ENCODE data around the gene GATAD2B. TPM values are rescaled to one million over a fixed set of nuclear protein-coding genes. Genes with fewer than 3 reads are reported as not detected.

Gene GATAD2B
- total RNA-seq, 1 experiment from 2014 or later = 46.9 TPM

DNA sequence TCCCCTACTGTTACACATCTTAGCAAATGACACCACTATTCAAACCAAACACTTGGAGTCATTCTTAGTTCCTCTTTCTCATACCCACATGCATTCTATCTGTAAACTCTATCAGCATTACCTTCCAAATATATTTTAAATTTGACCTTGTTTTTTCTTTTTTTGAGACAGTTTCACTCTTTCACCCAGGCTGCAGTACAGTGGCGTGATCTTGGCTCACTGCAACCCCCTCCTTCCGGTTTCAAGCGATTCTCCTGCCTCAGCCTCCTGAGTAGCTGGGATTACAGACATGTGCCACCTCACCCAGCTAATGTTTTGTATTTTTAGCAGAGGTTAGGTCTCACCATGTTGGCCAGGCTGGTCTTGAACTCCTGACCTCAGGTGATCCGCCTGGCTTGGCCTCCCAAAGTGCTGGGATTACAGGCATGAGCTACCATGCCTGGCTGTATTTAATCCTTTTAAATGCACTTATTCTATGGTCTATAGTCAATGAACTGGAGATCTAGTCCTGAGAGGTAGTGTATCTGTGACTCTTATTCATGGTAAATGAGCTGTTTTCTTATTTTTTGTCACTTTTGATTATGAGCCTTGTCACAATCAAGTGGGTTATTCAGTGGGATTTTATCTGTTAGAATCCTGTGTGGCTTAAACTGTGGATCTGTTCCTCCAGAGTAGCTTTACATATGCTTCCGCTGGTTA, 73.1 kb downstream of the GATAD2B start (continued):
- TF ChIP-seq, protein P1, sequence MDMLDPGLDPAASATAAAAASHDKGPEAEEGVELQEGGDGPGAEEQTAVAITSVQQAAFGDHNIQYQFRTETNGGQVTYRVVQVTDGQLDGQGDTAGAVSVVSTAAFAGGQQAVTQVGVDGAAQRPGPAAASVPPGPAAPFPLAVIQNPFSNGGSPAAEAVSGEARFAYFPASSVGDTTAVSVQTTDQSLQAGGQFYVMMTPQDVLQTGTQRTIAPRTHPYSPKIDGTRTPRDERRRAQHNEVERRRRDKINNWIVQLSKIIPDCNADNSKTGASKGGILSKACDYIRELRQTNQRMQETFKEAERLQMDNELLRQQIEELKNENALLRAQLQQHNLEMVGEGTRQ (CRISPR knock-in tag; IDR thresholded peaks at IDR 0.05) = no peak
- TF ChIP-seq, protein P2, sequence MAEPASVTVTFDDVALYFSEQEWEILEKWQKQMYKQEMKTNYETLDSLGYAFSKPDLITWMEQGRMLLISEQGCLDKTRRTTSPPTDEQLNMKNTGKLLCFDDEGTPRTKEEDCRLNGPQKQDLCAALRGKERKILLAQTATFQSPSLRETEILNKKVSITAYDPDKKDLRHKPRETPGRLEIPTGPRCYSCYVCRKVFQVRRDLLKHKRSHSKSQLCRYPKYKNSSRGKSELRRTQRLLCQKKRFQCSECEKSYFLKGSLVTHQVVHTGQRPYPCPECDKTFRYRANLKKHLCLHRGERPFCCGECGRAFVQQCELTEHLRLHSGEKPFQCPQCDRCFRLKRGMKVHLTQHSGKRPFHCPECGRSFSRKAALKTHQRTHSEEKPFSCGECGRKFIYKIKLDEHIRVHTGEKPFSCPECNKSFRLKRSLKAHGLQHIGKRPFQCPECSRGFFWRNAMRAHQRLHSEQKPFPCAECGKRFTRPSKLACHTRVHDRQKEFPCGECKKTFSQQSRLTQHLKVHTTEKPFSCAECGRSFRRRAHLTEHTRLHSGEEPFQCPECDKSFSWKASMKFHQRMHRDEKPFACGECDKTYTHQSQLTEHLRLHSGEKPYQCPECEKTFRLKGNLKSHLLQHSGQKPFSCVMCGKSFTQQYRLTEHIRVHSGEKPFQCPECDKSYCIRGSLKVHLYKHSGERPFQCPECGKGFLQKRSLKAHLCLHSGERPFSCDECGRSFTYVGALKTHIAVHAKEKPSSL (CRISPR knock-in tag; conservative IDR thresholded peaks at IDR 0.05) = no peak
- no peak for TF ChIP-seq IRF2 (CRISPR knock-in tag; IDR thresholded peaks at IDR 0.05; ENCODE audit: borderline replicate concordance, low read depth)
- no peak for TF ChIP-seq ZBTB21 (CRISPR knock-in tag; IDR thresholded peaks at IDR 0.05; ENCODE audit: borderline replicate concordance)
- TF ChIP-seq MYBL2 (CRISPR knock-in tag; IDR thresholded peaks at IDR 0.05) = no peak
- TF ChIP-seq, protein P3, sequence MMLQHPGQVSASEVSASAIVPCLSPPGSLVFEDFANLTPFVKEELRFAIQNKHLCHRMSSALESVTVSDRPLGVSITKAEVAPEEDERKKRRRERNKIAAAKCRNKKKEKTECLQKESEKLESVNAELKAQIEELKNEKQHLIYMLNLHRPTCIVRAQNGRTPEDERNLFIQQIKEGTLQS (CRISPR knock-in tag; conservative IDR thresholded peaks at IDR 0.05) = no peak
- TF ChIP-seq KAT7 (CRISPR knock-in tag; IDR thresholded peaks at IDR 0.05; ENCODE audit: borderline replicate concordance) = no peak
- no peak for TF ChIP-seq SMAD4 (CRISPR knock-in tag; IDR thresholded peaks at IDR 0.05)

DNA sequence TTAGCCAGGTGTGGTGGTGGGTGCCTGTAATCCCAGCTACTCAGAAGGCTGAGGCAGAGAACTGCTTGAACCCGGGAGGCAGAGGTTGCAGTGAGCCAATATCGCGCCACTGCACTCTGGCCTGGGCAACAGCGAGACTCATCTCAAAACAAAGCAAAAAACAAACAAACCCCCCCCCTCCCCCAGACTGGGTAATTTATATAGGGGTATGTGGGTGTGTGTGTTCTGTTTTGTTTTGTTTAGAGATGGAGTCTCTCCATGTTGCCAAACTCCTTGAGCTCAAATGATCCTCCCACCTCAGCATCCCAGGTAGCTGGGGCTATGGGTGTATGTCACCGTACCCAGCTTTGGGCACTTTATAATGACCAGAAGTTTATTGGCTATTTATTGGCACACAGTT, 74.0 kb downstream of the GATAD2B start:
- no peak overlapping the region for H3K27ac Mint-ChIP-seq
- ATAC-seq (no peak), DNase-seq (ENCODE audit: low spot score) (no peak)
- ChIA-PET POLR2A (interaction anchor here (0.6 kb wide), 1 partner anchor 62 kb away, joined by 4 read pairs; no protein-coding TSS in a partner anchor), CTCF (interaction anchor here (1.4 kb wide), 1 partner anchor 52 kb away, joined by 5 read pairs; no protein-coding TSS in a partner anchor)
- no peaks in the 10 kb centered on the region for H3K9me3 Mint-ChIP-seq
- H3K4me1 Mint-ChIP-seq = no peaks in the 10 kb centered on the region
- TF ChIP-seq NFE2L1 (CRISPR knock-in tag; IDR thresholded peaks at IDR 0.05) = no peak
- TF ChIP-seq, protein P4, sequence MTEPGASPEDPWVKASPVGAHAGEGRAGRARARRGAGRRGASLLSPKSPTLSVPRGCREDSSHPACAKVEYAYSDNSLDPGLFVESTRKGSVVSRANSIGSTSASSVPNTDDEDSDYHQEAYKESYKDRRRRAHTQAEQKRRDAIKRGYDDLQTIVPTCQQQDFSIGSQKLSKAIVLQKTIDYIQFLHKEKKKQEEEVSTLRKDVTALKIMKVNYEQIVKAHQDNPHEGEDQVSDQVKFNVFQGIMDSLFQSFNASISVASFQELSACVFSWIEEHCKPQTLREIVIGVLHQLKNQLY (CRISPR knock-in tag; IDR thresholded peaks at IDR 0.05) = no peak
- TF ChIP-seq GTF2I (CRISPR knock-in tag; conservative IDR thresholded peaks at IDR 0.05) = no peak
- TF ChIP-seq, protein P5, sequence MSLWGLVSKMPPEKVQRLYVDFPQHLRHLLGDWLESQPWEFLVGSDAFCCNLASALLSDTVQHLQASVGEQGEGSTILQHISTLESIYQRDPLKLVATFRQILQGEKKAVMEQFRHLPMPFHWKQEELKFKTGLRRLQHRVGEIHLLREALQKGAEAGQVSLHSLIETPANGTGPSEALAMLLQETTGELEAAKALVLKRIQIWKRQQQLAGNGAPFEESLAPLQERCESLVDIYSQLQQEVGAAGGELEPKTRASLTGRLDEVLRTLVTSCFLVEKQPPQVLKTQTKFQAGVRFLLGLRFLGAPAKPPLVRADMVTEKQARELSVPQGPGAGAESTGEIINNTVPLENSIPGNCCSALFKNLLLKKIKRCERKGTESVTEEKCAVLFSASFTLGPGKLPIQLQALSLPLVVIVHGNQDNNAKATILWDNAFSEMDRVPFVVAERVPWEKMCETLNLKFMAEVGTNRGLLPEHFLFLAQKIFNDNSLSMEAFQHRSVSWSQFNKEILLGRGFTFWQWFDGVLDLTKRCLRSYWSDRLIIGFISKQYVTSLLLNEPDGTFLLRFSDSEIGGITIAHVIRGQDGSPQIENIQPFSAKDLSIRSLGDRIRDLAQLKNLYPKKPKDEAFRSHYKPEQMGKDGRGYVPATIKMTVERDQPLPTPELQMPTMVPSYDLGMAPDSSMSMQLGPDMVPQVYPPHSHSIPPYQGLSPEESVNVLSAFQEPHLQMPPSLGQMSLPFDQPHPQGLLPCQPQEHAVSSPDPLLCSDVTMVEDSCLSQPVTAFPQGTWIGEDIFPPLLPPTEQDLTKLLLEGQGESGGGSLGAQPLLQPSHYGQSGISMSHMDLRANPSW (CRISPR knock-in tag; conservative IDR thresholded peaks at IDR 0.05; ENCODE audit: low read depth) = no peak
- no peak for TF ChIP-seq ZNF219 (CRISPR knock-in tag; IDR thresholded peaks at IDR 0.05; ENCODE audit: borderline replicate concordance)
- TF ChIP-seq ZNF121 (CRISPR knock-in tag; IDR thresholded peaks at IDR 0.05) = no peak
- TF ChIP-seq FOXP1 (CRISPR knock-in tag; IDR thresholded peaks at IDR 0.05; ENCODE audit: borderline replicate concordance) = no peak
- no peak overlapping the region for H3K4me3 Mint-ChIP-seq
- H3K27me3 Mint-ChIP-seq (ENCODE audit: low read depth) = no peaks in the 10 kb centered on the region
- peaks cover 4% of the 10 kb centered on the region for H3K36me3 Mint-ChIP-seq

DNA sequence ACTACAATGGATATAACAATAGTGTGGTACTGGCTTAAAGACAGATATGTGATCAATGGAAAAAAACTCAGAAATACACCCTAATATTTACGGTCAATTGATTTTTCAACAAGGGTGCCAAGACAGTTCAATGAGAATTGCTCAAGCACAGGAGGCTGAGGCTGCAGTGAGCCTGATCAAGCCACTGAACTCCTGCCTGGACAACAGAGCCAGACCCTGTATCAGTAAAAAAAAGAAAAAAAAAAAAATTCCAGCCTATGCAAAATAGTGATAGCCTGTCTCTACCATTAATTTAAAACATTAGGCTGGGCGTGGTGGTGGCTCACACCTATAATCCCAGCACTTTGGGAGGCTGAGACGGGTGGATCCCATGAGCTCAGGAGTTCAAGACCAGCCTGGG, 77.6 kb downstream of the GATAD2B start:
- ATAC-seq (no peak), DNase-seq (ENCODE audit: low spot score) (no peak)
- Mint-ChIP-seq H3K4me3 (no peak overlapping the region), H3K9me3 (no peaks in the 10 kb centered on the region), H3K4me1 (no peaks in the 10 kb centered on the region), H3K36me3 (no peaks in the 10 kb centered on the region), H3K27me3 (ENCODE audit: low read depth) (no peaks in the 10 kb centered on the region), H3K27ac (no peak overlapping the region)
- ChIA-PET POLR2A (interaction anchor here (0.6 kb wide), 1 partner anchor 306 kb away, joined by 3 read pairs; no protein-coding TSS in a partner anchor), CTCF (no interaction called here)
- TF ChIP-seq ETV6 (CRISPR knock-in tag; IDR thresholded peaks at IDR 0.05) (no peak), ZNF396 (CRISPR knock-in tag; IDR thresholded peaks at IDR 0.05; ENCODE audit: borderline replicate concordance) (no peak), ZNF423 (CRISPR knock-in tag; IDR thresholded peaks at IDR 0.05) (no peak), NFE2L1 (CRISPR knock-in tag; IDR thresholded peaks at IDR 0.05) (no peak), GABPB1 (CRISPR knock-in tag; IDR thresholded peaks at IDR 0.05) (no peak), ZNF263 (CRISPR knock-in tag; IDR thresholded peaks at IDR 0.05; ENCODE audit: low read depth) (no peak)
- TF ChIP-seq, protein P6, sequence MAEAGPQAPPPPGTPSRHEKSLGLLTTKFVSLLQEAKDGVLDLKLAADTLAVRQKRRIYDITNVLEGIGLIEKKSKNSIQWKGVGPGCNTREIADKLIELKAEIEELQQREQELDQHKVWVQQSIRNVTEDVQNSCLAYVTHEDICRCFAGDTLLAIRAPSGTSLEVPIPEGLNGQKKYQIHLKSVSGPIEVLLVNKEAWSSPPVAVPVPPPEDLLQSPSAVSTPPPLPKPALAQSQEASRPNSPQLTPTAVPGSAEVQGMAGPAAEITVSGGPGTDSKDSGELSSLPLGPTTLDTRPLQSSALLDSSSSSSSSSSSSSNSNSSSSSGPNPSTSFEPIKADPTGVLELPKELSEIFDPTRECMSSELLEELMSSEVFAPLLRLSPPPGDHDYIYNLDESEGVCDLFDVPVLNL (CRISPR knock-in tag; IDR thresholded peaks at IDR 0.05; ENCODE audit: borderline replicate concordance, low read depth) = no peak
- TF ChIP-seq, protein P7, sequence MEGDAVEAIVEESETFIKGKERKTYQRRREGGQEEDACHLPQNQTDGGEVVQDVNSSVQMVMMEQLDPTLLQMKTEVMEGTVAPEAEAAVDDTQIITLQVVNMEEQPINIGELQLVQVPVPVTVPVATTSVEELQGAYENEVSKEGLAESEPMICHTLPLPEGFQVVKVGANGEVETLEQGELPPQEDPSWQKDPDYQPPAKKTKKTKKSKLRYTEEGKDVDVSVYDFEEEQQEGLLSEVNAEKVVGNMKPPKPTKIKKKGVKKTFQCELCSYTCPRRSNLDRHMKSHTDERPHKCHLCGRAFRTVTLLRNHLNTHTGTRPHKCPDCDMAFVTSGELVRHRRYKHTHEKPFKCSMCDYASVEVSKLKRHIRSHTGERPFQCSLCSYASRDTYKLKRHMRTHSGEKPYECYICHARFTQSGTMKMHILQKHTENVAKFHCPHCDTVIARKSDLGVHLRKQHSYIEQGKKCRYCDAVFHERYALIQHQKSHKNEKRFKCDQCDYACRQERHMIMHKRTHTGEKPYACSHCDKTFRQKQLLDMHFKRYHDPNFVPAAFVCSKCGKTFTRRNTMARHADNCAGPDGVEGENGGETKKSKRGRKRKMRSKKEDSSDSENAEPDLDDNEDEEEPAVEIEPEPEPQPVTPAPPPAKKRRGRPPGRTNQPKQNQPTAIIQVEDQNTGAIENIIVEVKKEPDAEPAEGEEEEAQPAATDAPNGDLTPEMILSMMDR (IDR thresholded peaks at IDR 0.05) = no peak

Measured in WTC11 (cell line).